ENCODE results near the gene GLT8D1.
"Not testable (repeated sequence)": the region's sequence is repeated elsewhere in the genome, so short reads cannot be mapped to it uniquely, and the experiment has no call there.

The GLT8D1 gene

DNA sequence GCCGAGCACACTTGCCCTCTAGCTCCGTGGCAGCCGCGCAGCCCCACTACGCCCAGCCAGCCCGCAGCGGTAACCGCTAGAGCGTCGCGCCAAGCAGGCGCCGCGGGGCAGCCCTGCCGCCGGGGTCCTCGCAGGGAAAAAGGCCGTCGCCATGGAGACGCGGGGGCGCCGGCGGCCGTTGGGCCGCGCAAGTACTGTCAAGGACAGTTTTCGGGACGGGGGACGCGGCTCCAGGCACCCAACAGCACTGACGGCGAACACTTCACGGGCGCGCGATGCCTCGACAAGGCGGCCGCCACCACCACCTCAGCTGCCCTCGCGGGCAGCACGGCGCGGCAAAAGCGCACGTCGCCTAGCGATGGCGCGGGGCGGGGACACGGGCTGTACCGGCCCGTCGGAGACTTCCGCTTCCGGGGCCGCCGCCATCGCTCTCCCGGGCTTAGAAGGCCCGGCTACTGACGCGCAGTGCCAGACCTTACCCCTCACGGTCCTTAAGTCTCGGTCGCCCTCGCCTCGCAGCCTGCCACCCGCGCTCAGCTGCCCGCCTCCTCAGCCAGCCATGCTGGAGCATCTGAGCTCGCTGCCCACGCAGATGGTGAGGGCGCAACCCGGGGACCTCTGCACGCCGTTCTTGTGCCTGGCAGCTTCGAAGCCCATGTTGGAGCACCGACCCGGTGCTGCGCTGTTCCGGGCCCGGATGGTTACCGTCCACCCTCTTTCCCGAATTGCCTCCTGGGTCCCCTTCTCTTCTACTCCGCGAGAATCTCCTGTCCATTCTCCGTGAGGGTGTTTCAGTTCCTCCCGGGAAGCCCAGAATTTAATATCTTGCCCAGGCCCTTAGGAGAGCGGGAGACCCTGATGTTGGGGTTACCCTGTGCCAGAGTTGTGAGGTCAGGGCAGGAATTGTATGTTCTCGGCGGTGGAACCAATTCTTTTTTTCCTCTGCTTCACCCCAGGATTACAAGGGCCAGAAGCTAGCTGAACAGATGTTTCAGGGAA is at the start of gene GLT8D1, which contains the start of gene SPCS1:
TSS of gene GLT8D1 (minus strand) at position 104 of the 999 bp plus-strand sequence. CDS start 5,331 bp downstream, outside the sequence.
TSS of gene SPCS1 (plus strand) at position 419 of the 999 bp plus-strand sequence. CDS start at position 560, 141 bp downstream.
- DNase-seq, result peak; percentile 41

DNA sequence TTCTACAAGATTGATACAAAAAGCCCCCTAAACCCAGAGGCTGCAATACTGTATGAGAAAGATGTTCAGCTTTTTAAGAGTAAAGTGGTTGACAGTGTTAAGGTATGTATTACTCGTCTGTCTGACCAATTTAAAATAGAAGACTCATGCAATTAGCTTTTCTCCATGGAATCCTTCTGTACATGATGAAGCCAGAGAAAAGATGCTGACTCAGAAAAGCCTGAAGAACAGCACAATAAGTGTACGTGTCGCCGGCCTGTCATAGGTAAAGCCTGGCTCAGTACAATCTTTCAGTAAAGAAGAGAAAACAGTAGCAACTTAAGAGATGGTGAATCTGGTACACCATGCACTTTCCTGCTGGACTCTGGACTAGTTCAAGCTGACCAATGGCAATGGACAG is 48.8 kb upstream of the GLT8D1 start:
- DNase-seq, result no peak

GRCh38 chr3:52752045-52752660 is 46.6 kb upstream of the GLT8D1 start:
- DNase-seq, result no peak

- DNase-seq, result no peak
These were observed 38.1 kb upstream of the GLT8D1 start for GRCh38 chr3:52743721-52744120.

DNA sequence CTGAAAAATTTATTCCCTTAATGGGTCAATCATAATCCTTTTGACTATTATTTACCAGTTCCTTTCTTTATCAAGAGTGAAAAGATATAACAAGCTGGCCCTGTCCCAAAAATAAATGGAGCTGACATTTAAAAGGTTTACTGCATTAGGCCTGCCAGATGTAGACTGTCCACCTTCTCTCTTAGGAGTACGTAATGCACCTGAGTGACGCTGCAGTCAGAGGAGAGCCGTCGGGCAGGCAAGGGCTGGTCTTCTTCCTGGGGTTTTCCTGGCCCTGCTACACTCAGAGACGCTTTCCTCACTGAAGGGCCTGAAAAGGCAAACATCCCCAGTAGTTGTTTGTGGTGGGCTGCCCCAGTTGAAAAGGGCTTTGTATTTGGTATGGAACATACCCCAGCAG is 37.6 kb upstream of the GLT8D1 start:
- no peak for DNase-seq

- no peak for DNase-seq
These were observed 36.9 kb upstream of the GLT8D1 start for GRCh38 chr3:52742418-52743041.

GRCh38 chr3:52739730-52740129 is 34.1 kb upstream of the GLT8D1 start:
- no peak for DNase-seq

DNA sequence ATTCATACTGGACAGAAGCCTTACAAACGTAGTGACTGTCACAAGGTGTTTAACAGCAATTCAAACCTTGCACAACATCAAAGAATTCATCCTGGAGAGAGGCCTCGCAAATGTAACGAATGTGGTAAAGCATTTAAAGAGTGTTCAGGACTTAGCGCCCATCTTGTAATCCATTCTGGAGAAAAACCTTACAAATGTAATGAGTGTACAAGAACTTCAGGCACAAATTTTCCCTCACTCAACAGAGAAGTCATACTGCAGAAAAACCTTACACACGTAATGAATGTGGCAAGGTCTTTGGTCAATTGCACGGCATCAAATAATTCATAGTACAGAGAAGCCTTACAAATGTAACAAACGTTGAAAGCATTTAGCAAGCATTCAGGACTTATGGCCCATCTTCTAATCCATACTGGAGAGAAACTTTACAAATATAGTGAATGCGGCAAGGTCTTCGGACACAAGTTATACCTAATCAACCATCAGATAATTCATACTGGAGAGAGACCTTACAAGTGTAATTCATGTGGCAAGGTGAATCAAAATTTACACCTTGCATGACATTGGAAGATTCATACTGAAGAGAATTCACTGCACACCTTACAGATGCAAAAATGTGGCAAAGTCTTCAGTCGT is 27.8 kb upstream of the GLT8D1 start:
- no peak for DNase-seq

- DNase-seq, result no peak
These were observed 26.0 kb upstream of the GLT8D1 start for GRCh38 chr3:52731590-52731989.

DNA sequence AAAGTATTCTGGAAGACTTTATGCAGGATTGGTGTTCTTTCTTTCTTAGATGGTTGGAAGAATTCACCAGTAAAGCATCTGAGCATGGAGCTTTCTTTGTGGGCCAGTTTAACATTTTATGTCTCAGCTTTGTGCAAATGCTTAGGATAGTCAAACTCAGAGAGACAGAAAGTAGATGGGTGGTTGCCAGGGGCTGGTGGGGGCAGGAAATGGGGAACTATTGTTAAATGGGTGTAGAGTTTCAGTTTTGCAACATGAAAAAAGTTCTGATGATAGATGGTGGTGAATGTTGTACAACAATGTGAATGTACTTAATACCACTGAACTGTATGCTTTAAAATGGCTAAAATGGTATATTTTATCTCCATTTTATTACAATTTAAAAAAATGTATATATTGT is 25.1 kb upstream of the GLT8D1 start:
- DNase-seq, result no peak

DNA sequence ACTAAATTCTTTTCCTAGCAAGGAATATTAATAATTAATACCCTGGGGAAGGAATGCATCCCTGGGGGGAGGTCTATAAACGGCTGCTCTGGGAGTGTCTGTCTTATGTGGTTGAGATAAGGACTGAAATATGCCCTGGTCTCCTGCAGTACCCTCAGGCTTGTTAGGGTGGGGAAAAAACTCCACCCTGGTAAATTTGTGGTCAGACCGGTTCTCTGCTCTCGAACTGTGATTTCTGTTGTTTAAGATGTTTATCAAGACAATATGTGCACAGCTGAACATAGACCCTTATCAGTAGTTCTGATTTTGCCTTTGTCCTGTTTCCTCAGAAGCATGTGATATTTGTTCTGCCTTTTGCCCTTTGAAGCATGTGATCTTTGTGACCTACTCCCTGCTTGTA is 23.2 kb upstream of the GLT8D1 start:
- DNase-seq, result not testable (repeated sequence)

DNA sequence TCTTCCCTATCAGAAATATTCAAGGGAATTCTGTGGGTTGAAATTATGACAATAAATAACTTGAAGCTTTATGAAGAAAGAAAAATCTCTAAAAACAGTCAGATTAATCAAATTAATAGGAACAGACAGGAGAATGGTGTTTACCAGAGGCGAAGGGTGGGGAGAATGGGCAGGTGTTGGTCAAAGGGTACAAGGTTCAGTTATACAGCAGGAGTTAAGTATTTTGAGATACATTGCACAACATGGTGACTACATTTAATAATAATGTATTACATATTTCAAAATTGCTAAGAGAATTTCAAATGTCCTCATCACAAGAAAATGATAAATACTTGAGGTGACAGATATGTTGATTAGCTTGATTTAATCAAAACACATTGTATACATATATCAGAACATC is 18.9 kb upstream of the GLT8D1 start:
- no peak for DNase-seq

GRCh38 chr3:52723935-52724334 is 18.3 kb upstream of the GLT8D1 start:
- no peak for DNase-seq

- DNase-seq, result no peak
These were observed 16.9 kb upstream of the GLT8D1 start for GRCh38 chr3:52722491-52722890.

DNA sequence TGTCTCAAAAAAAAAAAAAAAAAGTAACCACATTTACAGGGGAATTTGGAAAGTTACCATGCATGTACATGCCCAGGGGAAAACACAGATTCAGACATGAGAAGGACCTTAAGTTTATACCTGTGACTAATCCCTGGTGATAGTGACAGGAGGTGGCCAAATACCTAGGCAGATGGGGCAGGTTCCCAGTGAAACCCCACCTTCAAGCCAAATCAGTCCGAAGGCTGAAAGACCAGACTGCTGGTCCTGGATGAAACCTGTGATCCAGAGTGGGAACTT is 16.1 kb upstream of the GLT8D1 start:
- no peak for DNase-seq

DNA sequence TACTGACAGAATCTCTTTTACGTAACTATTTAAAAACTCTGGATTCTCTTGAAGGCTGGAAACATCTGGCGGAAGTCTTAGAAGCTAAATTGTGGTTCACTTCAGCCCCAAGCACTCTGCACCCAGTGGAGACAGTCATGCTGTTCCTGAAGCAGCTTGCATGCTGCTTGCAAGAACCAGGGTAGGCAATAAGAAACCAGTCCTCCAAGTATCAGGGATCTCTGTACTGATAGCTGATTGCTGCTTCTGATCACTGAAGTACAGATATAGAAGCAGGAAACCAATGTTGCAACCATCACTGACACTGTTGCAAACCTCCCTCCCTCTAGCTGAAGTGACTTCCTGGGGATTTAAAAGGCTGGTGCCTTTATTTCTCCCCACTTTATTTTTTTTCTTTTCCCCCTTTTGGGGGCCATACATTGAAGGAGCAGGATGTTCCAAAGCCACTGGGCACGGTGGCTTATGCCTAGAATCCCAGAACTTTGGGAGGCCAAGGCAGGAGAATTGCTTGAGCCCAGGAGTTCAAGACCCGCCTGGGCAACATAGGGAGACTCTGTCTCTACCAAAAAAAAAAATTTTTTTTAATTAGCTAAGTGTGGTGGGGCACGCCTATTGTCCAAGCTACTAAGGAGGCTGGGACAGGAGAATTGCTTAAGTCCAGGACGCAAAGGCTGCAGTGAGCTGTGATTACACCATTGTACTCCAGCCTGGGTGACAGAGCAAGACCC is 15.6 kb upstream of the GLT8D1 start:
- no peak for DNase-seq

DNA sequence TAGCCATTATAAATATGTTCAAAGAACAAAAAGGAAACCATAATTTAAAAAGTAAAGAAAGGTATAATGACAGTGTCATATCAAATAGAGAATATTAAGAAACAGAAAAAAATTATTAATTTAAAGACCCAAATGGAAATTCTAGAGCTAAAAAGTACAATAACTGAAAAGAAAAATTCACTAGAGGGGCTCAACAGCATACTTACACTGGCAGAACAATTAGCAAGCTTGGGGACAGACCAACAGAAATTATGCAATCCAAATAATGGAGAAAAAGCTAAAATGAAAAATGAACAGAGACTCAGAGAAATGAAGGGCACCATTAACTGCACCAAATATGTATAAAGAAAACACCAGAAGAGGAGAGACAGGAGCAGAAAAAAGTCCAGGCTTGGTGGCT is 14.0 kb upstream of the GLT8D1 start:
- DNase-seq, result no peak

- no peak for DNase-seq
These were observed 10.2 kb upstream of the GLT8D1 start for GRCh38 chr3:52715714-52716305.

DNA sequence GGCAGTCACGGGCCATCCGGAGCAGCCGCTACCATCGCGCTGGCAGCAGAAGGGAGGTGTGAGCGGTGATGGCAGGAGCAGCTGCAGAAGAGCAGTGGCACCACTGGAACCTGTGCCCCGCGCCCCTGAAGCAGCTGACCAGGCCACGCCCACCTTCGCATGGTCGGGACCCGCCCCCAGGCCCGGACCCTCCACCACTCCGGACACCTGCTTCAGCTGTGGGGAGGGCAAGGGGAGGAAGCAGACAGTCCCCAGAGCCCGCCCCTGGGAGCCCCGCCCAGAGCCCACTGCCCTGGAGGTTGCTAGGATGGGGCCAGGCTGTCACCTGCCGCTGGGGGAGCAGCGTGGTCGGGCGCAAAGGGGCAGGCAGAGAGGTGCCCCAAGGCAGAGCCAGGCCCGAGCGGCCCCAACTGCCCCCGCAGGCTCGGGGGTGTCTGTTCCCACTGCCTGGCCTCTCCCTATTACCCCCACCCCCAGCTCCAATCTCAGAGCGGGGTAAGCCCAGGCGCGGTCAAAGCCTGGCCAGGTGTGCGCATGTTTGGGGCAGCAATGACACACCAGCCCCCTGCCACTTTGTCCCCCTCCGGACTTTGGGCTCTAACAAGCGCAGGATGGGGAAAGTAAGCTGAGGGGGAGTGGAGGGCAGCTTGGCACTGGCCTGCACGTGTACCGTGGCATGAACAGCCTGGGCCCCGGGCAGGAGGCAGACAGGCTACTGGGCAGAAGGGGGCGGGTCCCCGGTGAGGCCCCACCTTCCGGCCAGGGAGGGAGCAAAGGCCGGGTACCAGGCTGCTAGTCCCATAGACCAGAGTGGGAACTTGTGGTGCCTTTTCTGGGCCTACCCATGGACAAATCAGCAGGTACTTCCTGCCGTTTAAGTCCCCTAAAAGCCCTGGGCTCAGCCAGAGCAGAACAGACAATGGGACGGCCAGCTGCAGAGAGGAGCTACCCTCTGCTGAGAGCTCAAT is 9.0 kb upstream of the GLT8D1 start:
- DNase-seq, result no peak

GRCh38 chr3:52712291-52713212 is 7.0 kb upstream of the GLT8D1 start:
- DNase-seq, result no peak
